ENCODE results near the gene C16orf86. TPM values are rescaled to one million over a fixed set of nuclear protein-coding genes. Genes with fewer than 3 reads are reported as not detected.

Gene C16orf86
- total RNA-seq, 2 experiments from 2014 or later, result 2.4 to 3.0 TPM

- no peak for ATAC-seq
- intact Hi-C loops (cut with DNase I, micrococcal nuclease), result no loop called here
- ChIA-PET POLR2A (no interaction called here), CTCF (no interaction called here)
- DNase-seq, result no peak
- H3K27me3 Mint-ChIP-seq, result no peaks in the 10 kb centered on the region
- H3K36me3 Mint-ChIP-seq (ENCODE audit: low read depth), result peaks cover 3% of the 10 kb centered on the region
- H3K4me1 Mint-ChIP-seq, result peaks cover 2% of the 10 kb centered on the region
- H3K4me3 Mint-ChIP-seq, result no peak overlapping the region
- H3K9me3 Mint-ChIP-seq (ENCODE audit: low read depth), result peaks cover 2% of the 10 kb centered on the region
- H3K27ac Mint-ChIP-seq, result no peak overlapping the region
Measured at GRCh38 chr16:67694611-67695010, 28.0 kb downstream of the C16orf86 start.

- no peaks in the 10 kb centered on the region for H3K27me3 Mint-ChIP-seq
- ChIA-PET POLR2A (no interaction called here), CTCF (interaction anchor here (0.6 to 2.0 kb wide), 6 partner anchors 20 to 301 kb away, joined by 3 to 8 read pairs (median 4); no protein-coding TSS in a partner anchor)
- peaks cover 2% of the 10 kb centered on the region for H3K9me3 Mint-ChIP-seq (ENCODE audit: low read depth)
- intact Hi-C loops (cut with DNase I, micrococcal nuclease), result no loop called here
- no peak overlapping the region for H3K27ac Mint-ChIP-seq
- peaks cover 3% of the 10 kb centered on the region for H3K36me3 Mint-ChIP-seq (ENCODE audit: low read depth)
- ATAC-seq (no peak), DNase-seq (no peak)
- no peak overlapping the region for H3K4me3 Mint-ChIP-seq
- no peaks in the 10 kb centered on the region for H3K4me1 Mint-ChIP-seq
Measured at GRCh38 chr16:67697422-67698185, 31.0 kb downstream of the C16orf86 start.

- peaks cover 13% of the 10 kb centered on the region for H3K4me1 Mint-ChIP-seq
- no peak overlapping the region for H3K4me3 Mint-ChIP-seq
- intact Hi-C loops (cut with DNase I, micrococcal nuclease), result no loop called here
- no peak for DNase-seq
- H3K36me3 Mint-ChIP-seq (ENCODE audit: low read depth), result peaks cover 3% of the 10 kb centered on the region
- ChIA-PET POLR2A (no interaction called here), CTCF (no interaction called here)
- H3K27me3 Mint-ChIP-seq, result no peaks in the 10 kb centered on the region
- peaks cover 2% of the 10 kb centered on the region for H3K9me3 Mint-ChIP-seq (ENCODE audit: low read depth)
- ATAC-seq, result no peak
- no peak overlapping the region for H3K27ac Mint-ChIP-seq
Measured at GRCh38 chr16:67699265-67699664, 32.7 kb downstream of the C16orf86 start.

DNA sequence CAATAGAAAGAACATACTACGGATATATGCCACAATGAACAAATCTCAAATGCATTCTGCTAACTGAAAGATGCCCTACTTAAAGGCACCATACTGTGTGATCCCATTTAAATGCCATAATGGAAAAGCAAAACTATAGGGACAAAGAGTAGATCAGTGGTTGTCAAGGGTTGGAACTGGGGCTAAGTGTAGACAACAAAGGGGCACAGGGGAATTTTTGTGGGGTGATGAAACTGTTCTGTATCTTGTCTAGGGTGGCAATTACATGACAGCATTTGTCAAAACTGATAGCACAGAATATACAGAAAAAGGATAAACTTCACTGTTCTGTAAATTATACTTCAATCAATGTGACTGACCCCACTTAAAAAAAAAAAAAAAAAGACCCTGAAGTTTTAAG, 34.8 kb downstream of the C16orf86 start:
- Mint-ChIP-seq H3K9me3 (ENCODE audit: low read depth) (peaks cover 2% of the 10 kb centered on the region), H3K27ac (no peak overlapping the region), H3K27me3 (no peaks in the 10 kb centered on the region), H3K4me3 (no peak overlapping the region), H3K4me1 (peaks cover 21% of the 10 kb centered on the region), H3K36me3 (ENCODE audit: low read depth) (peaks cover 3% of the 10 kb centered on the region)
- intact Hi-C loops (cut with DNase I, micrococcal nuclease), result no loop called here
- DNase-seq (no peak), ATAC-seq (no peak)
- CTCF ChIA-PET, result interaction anchor here (0.6 kb wide), 1 partner anchor 544 kb away, joined by 3 read pairs; the partner anchor contains the start of gene PLA2G15
- POLR2A ChIA-PET, result no interaction called here

GRCh38 chr16:67702130-67702529, 35.5 kb downstream of the C16orf86 start:
- Mint-ChIP-seq H3K27ac (no peak overlapping the region), H3K4me3 (no peak overlapping the region), H3K9me3 (ENCODE audit: low read depth) (peaks cover 2% of the 10 kb centered on the region), H3K36me3 (ENCODE audit: low read depth) (peaks cover 3% of the 10 kb centered on the region), H3K4me1 (peaks cover 21% of the 10 kb centered on the region), H3K27me3 (no peaks in the 10 kb centered on the region)
- DNase-seq, result no peak
- no peak for ATAC-seq
- ChIA-PET POLR2A (no interaction called here), CTCF (interaction anchor here (0.6 kb wide), 1 partner anchor 543 kb away, joined by 3 read pairs; the partner anchor contains the start of gene PLA2G15)
- intact Hi-C loops (cut with DNase I, micrococcal nuclease), result no loop called here

- H3K4me1 Mint-ChIP-seq, result peaks cover 21% of the 10 kb centered on the region
- intact Hi-C loops (cut with DNase I, micrococcal nuclease), result no loop called here
- peaks cover 2% of the 10 kb centered on the region for H3K36me3 Mint-ChIP-seq (ENCODE audit: low read depth)
- POLR2A ChIA-PET, result no interaction called here
- peak overlapping the region; percentile 65 for H3K27ac Mint-ChIP-seq
- no peak overlapping the region for H3K4me3 Mint-ChIP-seq
- ATAC-seq, result peak; percentile 89
- peaks cover 1% of the 10 kb centered on the region for H3K9me3 Mint-ChIP-seq (ENCODE audit: low read depth)
- peak; percentile 37 for DNase-seq
- CTCF ChIA-PET, result no interaction called here
- no peaks in the 10 kb centered on the region for H3K27me3 Mint-ChIP-seq
Measured at GRCh38 chr16:67703626-67704025, 37.0 kb downstream of the C16orf86 start.

GRCh38 chr16:67704110-67704509, 37.5 kb downstream of the C16orf86 start:
- Mint-ChIP-seq H3K36me3 (ENCODE audit: low read depth) (no peaks in the 10 kb centered on the region), H3K4me3 (no peak overlapping the region), H3K4me1 (peaks cover 21% of the 10 kb centered on the region), H3K27ac (no peak overlapping the region), H3K9me3 (ENCODE audit: low read depth) (no peaks in the 10 kb centered on the region), H3K27me3 (no peaks in the 10 kb centered on the region)
- intact Hi-C loops (cut with DNase I, micrococcal nuclease), result no loop called here
- CTCF ChIA-PET, result no interaction called here
- DNase-seq (no peak), ATAC-seq (no peak)
- POLR2A ChIA-PET, result no interaction called here

DNA sequence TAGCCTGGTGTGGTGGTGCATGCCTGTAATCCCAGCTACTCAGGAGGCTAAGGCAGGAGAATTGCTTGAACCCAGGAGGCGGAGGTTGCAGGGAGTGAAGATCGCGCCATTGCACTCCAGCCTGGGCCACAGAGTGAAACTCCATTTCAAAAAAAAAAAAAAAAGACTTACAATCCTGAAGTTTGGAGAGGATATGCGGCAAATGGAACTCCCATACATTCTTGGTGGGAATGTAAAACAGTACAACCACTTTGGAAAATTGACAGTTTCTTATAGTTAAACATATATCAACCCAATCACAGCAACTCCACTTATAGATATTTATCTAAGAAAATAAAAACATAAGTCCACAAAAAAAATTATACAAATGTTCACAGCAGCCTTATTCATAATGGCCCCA, 40.6 kb downstream of the C16orf86 start:
- no peak for DNase-seq
- intact Hi-C loops (cut with DNase I, micrococcal nuclease), result no loop called here
- H3K4me3 Mint-ChIP-seq, result no peak overlapping the region
- no peak overlapping the region for H3K27ac Mint-ChIP-seq
- H3K27me3 Mint-ChIP-seq, result no peaks in the 10 kb centered on the region
- no peaks in the 10 kb centered on the region for H3K36me3 Mint-ChIP-seq (ENCODE audit: low read depth)
- ChIA-PET POLR2A (no interaction called here), CTCF (no interaction called here)
- ATAC-seq, result no peak
- no peaks in the 10 kb centered on the region for H3K9me3 Mint-ChIP-seq (ENCODE audit: low read depth)
- H3K4me1 Mint-ChIP-seq, result peaks cover 21% of the 10 kb centered on the region

GRCh38 chr16:67707790-67708189, 41.2 kb downstream of the C16orf86 start:
- Mint-ChIP-seq H3K36me3 (ENCODE audit: low read depth) (no peaks in the 10 kb centered on the region), H3K27ac (no peak overlapping the region), H3K27me3 (no peaks in the 10 kb centered on the region), H3K9me3 (ENCODE audit: low read depth) (no peaks in the 10 kb centered on the region), H3K4me3 (no peak overlapping the region), H3K4me1 (peaks cover 21% of the 10 kb centered on the region)
- ATAC-seq (no peak), DNase-seq (no peak)
- POLR2A ChIA-PET, result no interaction called here
- CTCF ChIA-PET, result no interaction called here
- intact Hi-C loops (cut with DNase I, micrococcal nuclease), result no loop called here

GRCh38 chr16:67708368-67708771, 41.8 kb downstream of the C16orf86 start:
- POLR2A ChIA-PET, result no interaction called here
- Mint-ChIP-seq H3K4me3 (no peak overlapping the region), H3K9me3 (ENCODE audit: low read depth) (no peaks in the 10 kb centered on the region), H3K4me1 (peaks cover 16% of the 10 kb centered on the region), H3K27me3 (no peaks in the 10 kb centered on the region), H3K36me3 (ENCODE audit: low read depth) (no peaks in the 10 kb centered on the region), H3K27ac (no peak overlapping the region)
- no peak for DNase-seq
- CTCF ChIA-PET, result no interaction called here
- intact Hi-C loops (cut with DNase I, micrococcal nuclease), result no loop called here
- ATAC-seq, result no peak

GRCh38 chr16:67709050-67709449, 42.4 kb downstream of the C16orf86 start:
- Mint-ChIP-seq H3K9me3 (ENCODE audit: low read depth) (no peaks in the 10 kb centered on the region), H3K4me1 (peaks cover 10% of the 10 kb centered on the region), H3K4me3 (no peak overlapping the region), H3K27ac (no peak overlapping the region), H3K36me3 (ENCODE audit: low read depth) (no peaks in the 10 kb centered on the region), H3K27me3 (no peaks in the 10 kb centered on the region)
- intact Hi-C loops (cut with DNase I, micrococcal nuclease), result no loop called here
- POLR2A ChIA-PET, result no interaction called here
- ATAC-seq, result no peak
- CTCF ChIA-PET, result no interaction called here
- no peak for DNase-seq

DNA sequence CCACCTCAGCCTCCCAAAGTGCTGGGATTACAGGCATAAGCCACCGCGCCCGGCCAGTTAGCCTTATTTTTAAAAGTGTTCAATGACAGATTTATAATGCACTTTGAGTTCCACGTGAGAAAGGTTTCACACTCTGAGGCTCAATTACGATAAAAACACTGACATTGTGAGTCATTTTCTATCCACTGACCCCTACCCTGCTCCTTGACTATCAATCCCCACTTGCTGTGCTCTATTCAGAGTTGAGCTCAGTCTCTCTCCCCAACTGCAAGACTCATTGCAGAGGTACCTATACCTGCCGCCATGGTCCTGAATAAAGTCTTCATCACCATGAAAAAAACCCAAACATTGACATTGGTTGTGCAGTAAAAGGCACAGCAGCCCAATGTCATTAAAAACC, 44.0 kb downstream of the C16orf86 start:
- CTCF ChIA-PET, result no interaction called here
- POLR2A ChIA-PET, result no interaction called here
- Mint-ChIP-seq H3K27ac (no peak overlapping the region), H3K27me3 (no peaks in the 10 kb centered on the region), H3K36me3 (ENCODE audit: low read depth) (no peaks in the 10 kb centered on the region), H3K4me3 (no peak overlapping the region), H3K9me3 (ENCODE audit: low read depth) (no peaks in the 10 kb centered on the region), H3K4me1 (no peaks in the 10 kb centered on the region)
- no peak for ATAC-seq
- no peak for DNase-seq
- intact Hi-C loops (cut with DNase I, micrococcal nuclease), result no loop called here

Measured in activated CD4-positive, alpha-beta T cell treated with anti-CD3 and anti-CD28 coated beads for 36 hours (primary cell).